Measurements from ENCODE around the gene PTGDS.

DNA sequence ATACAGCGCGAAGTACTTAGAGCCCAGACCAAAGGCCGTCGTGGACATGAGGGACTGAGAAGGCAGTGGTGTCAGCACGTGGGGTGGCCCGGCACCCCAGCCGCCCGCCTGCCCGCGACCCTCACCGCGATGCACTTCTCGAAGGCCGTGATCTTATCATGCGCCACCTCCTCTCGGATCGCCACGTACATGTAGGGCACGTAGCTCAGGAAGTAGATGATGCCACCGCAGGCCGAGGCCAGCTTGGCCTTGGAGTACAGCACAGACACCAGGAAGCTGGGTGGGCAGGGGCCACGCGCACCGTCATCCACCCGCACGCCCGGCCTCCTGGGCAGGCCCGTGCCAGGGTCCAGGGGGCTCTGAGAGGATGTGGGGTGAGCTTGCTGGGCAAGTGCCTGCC lies 39.8 kb downstream of the PTGDS start:
- TF ChIP-seq CTCF (IDR thresholded peaks at IDR 0.05; ENCODE audit: low read depth, low read length) (no peak), EZH2phosphoT487 (IDR thresholded peaks at IDR 0.05; ENCODE audit: low read depth) (no peak)

All from OCI-LY3 (cell line).